ENCODE measurements around the gene SGIP1.

- TF ChIP-seq POLR2A (IDR thresholded peaks at IDR 0.05; ENCODE audit: low read depth, low read length) (no peak), SPI1 (IDR thresholded peaks at IDR 0.05; ENCODE audit: low read depth, low read length) (no peak), POLR2AphosphoS5 (IDR thresholded peaks at IDR 0.05; ENCODE audit: low read depth, low read length) (no peak), TAF1 (IDR thresholded peaks at IDR 0.05; ENCODE audit: low read depth, low read length) (no peak)
Measured at GRCh38 chr1:66489151-66489550, 44.8 kb upstream of the SGIP1 start.
